Loucy (cell line): Measurements from ENCODE around the gene VTCN1.

Source experiments
- CTCF ChIP-seq: fragments of 200-600 bp; sonication (generic); conservative IDR thresholded peaks from 2 replicates; pipeline ENCODE4 v1.5.1; 2014; ENCODE audit warnings: mild to moderate bottlenecking, antibody characterized with exemption, low read length
- EZH2phosphoT487 ChIP-seq: fragments of 200-600 bp; IDR thresholded peaks from 2 replicates; pipeline ENCODE4 v1.6.1; 2018; ENCODE audit warnings: antibody characterized with exemption, mild to moderate bottlenecking, moderate library complexity, borderline replicate concordance

DNA sequence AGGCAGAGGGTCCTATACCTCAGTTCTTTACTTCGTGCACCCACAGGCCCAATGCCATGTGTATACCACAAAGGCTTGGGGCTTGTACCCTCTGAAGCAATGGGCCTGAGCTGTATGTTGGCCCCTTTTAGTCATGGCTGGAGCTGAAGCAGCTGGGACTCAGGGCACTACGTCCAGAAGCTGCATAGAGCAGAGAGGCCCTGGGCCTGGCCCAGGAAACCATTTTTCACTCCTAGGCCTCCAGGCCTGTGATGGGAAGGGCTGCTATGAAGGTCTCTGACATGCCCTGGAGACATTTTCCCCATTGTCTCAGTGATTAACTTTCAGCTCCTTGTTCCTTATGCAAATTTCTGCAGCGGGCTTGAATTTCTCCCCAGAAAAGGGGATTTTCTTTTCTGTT is 48.1 kb upstream of the VTCN1 start:
- TF ChIP-seq CTCF (no peak), EZH2phosphoT487 (no peak)
